ENCODE results near the gene SMIM41. TPM values are rescaled to one million over a fixed set of nuclear protein-coding genes. Genes with fewer than 3 reads are reported as not detected.
A peak's percentile ranks its signal among the peaks of the same experiment; 100 is the strongest.

SMIM41 gene
- total RNA-seq (0.31 TPM), polyA plus RNA-seq (ENCODE audit: insufficient read depth, low read depth, low replicate concordance) (not detected)
- long read RNA-seq, donor 1, partial matches to known transcripts, result 0 of 1 reads
- long read RNA-seq, donor 1, other reads (novel, unspliced or antisense), result 0 of 1 reads
- long read RNA-seq, donor 2, result 0 reads
- long read RNA-seq, donor 3, result 0 reads
- long read RNA-seq, donor 4, partial matches to known transcripts, result 0 of 1 reads
- long read RNA-seq, donor 4, other reads (novel, unspliced or antisense), result 0 of 1 reads
- long read RNA-seq, donor 5, result 0 reads
- long read RNA-seq, donor 6, result 0 reads
- long read RNA-seq, donor 7, result 0 reads
- long read RNA-seq, donor 8, result 0 reads
- long read RNA-seq, donor 9, result 0 reads
- long read RNA-seq, donor 10, result 0 reads

DNA sequence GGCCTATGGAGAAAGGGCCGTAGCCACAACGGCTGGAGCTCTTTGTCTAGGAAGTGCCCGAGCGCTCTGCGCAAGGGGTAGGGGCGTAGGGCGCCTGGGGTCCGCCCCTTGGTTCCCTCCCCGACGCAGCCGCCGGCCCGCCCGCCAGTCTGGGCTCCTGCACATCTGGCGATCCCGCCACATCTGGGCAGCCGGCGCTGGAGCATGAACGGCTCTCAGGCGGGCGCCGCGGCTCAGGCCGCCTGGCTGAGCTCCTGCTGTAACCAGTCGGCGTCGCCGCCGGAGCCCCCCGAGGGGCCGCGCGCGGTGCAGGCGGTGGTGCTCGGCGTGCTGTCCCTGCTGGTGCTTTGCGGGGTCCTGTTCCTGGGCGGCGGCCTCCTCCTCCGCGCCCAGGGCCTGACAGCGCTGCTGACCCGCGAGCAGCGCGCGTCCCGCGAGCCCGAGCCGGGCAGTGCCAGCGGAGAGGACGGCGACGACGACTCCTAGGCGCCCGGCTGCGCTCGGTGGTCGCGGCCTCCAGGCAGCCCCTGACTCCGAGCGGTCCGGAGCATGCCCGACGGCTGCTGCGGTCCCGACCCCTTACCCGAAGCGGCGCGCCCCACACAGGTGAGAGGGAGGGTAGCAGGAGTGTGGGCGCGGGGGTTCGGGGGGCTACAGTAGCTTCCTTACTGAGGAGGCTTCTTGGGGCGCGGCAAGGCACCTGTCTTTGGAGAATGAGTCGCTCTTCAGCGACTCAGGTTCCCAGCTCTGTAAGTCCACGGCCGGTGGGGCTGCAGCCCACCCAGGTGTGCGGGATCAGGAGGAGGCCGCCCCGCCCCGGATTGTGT lies at the start of gene SMIM41:
TSS of gene SMIM41 (plus strand) at position 129 of the 827 bp plus-strand sequence. CDS start at position 205, 76 bp downstream.
- Histone ChIP-seq H3K27ac (ENCODE audit: low read depth in 2 of 2, low read length in 2 of 2) (no peak within 1 kb of the TSS), H3K27me3 (ENCODE audit: control insufficient read depth, insufficient read depth, low read length) (no peaks in the 10 kb centered on the region), H3K4me1 (ENCODE audit: control insufficient read depth in 2 of 3, insufficient read depth in 2 of 3, low read depth in 1 of 3, low read length in 3 of 3) (peaks cover 0 to 22% (median 7%) of the 10 kb centered on the region in 3 donors), H3K9me3 (ENCODE audit: control insufficient read depth in 2 of 3, insufficient read depth in 1 of 3, low read length in 3 of 3) (no peaks in the 10 kb centered on the region), H3K4me3 (ENCODE audit: low read length in 3 of 3) (no peak within 1 kb of the TSS), H3K9ac (ENCODE audit: low read length in 3 of 3) (no peak within 1 kb of the TSS), H3K36me3 (ENCODE audit: control insufficient read depth in 2 of 3, insufficient read depth in 3 of 3, low read length in 3 of 3) (peaks cover 2 to 21% (median 18%) of the 10 kb centered on the region in 3 donors)
- intact Hi-C loops (cut with DNase I), result loop anchor here (10.0 kb wide), 1 partner anchor 55 kb away; no protein-coding TSS in a partner anchor
- no peak for FAIRE-seq
- TF ChIP-seq, protein P1, sequence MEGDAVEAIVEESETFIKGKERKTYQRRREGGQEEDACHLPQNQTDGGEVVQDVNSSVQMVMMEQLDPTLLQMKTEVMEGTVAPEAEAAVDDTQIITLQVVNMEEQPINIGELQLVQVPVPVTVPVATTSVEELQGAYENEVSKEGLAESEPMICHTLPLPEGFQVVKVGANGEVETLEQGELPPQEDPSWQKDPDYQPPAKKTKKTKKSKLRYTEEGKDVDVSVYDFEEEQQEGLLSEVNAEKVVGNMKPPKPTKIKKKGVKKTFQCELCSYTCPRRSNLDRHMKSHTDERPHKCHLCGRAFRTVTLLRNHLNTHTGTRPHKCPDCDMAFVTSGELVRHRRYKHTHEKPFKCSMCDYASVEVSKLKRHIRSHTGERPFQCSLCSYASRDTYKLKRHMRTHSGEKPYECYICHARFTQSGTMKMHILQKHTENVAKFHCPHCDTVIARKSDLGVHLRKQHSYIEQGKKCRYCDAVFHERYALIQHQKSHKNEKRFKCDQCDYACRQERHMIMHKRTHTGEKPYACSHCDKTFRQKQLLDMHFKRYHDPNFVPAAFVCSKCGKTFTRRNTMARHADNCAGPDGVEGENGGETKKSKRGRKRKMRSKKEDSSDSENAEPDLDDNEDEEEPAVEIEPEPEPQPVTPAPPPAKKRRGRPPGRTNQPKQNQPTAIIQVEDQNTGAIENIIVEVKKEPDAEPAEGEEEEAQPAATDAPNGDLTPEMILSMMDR (IDR thresholded peaks at IDR 0.05; ENCODE audit: borderline replicate concordance, extremely low read depth, insufficient read depth), result no peak
- peak; percentile 38 to 70 (median 61) for DNase-seq

DNA sequence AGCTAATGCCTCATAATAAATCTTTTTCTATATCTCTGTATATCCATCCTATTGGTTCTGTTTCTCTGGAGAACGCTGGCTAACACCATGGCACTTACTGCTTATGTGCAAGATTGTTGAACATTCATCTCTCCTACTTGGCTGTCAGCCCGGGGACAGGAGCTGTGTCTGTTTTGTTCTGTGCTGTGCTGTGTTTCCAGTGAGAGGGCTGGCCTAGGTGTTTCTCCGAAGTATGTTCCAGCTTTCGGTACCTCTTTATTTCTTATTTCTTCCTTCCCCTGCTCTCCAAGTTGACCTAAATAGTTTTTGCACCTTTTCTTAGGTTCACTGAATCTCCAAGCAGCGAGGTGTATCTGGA lies 47.1 kb upstream of the SMIM41 start:
- DNase-seq (peak in 3 of 5 donors; percentile 63 to 88 (median 73)), FAIRE-seq (no peak)
- peak overlapping the region; percentile 93 to 97 for H3K27ac ChIP-seq (ENCODE audit: low read depth in 2 of 2, low read length in 2 of 2)
- H3K27me3 ChIP-seq (ENCODE audit: control insufficient read depth, insufficient read depth, low read length), result no peaks in the 10 kb centered on the region
- H3K9me3 ChIP-seq (ENCODE audit: control insufficient read depth in 2 of 3, insufficient read depth in 1 of 3, low read length in 3 of 3), result no peaks in the 10 kb centered on the region
- H3K9ac ChIP-seq (ENCODE audit: low read length in 3 of 3), result peak overlapping the region; percentile 8 to 70 (median 29)
- no peaks in the 10 kb centered on the region for H3K36me3 ChIP-seq (ENCODE audit: control insufficient read depth in 2 of 3, insufficient read depth in 3 of 3, low read length in 3 of 3)
- H3K4me3 ChIP-seq (ENCODE audit: low read length in 3 of 3), result peak overlapping the region; percentile 9 to 63 (median 26)
- H3K4me1 ChIP-seq (ENCODE audit: control insufficient read depth in 2 of 3, insufficient read depth in 2 of 3, low read depth in 1 of 3, low read length in 3 of 3), result peaks cover 0 to 31% (median 17%) of the 10 kb centered on the region in 3 donors
- intact Hi-C loops (cut with DNase I), result no loop called here
- TF ChIP-seq, protein P1 (IDR thresholded peaks at IDR 0.05; ENCODE audit: borderline replicate concordance, extremely low read depth, insufficient read depth), result no peak

DNA sequence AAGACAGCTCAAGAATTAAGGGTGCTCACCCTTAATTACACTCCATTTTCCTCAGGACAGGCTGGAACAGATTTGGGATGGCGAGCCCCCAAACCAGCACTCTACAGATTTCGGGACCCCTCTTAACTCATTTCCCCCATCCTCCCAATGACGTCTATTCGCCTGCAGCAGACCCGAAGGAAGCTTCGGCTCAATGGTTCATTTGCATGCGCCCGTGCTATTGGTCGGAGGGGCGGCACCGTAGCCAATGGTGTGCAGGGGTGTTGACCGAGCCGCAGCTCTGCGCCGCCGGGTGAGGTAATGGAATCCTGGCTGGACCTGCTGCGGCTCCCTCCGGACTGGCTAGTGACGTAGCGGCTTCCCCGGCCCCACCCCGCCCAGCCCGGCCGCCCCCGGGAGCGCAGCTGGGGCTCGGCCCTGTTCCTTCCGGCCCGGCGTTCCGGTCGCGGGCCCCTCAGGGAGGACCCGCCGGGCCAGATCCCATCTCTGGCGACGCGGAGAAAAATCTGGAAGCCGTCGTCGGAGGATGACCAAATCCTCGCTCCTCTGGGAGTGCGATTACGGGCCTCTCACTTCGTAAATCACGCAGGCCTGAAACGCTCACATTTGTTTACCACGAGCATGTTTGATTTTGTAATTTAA lies 46.6 kb upstream of the SMIM41 start:
- DNase-seq (peak; percentile 97 to 99 (median 98)), FAIRE-seq (peak; percentile 63)
- Histone ChIP-seq H3K4me3 (ENCODE audit: low read length in 3 of 3) (peak overlapping the region; percentile 32 to 63 (median 50)), H3K27ac (ENCODE audit: low read depth in 2 of 2, low read length in 2 of 2) (peak overlapping the region; percentile 93 to 97), H3K9ac (ENCODE audit: low read length in 3 of 3) (peak overlapping the region; percentile 18 to 94 (median 59)), H3K4me1 (ENCODE audit: control insufficient read depth in 2 of 3, insufficient read depth in 2 of 3, low read depth in 1 of 3, low read length in 3 of 3) (peaks cover 0 to 31% (median 17%) of the 10 kb centered on the region in 3 donors), H3K36me3 (ENCODE audit: control insufficient read depth in 2 of 3, insufficient read depth in 3 of 3, low read length in 3 of 3) (no peaks in the 10 kb centered on the region), H3K27me3 (ENCODE audit: control insufficient read depth, insufficient read depth, low read length) (no peaks in the 10 kb centered on the region), H3K9me3 (ENCODE audit: control insufficient read depth in 2 of 3, insufficient read depth in 1 of 3, low read length in 3 of 3) (no peaks in the 10 kb centered on the region)
- intact Hi-C loops (cut with DNase I), result no loop called here
- TF ChIP-seq, protein P1 (IDR thresholded peaks at IDR 0.05; ENCODE audit: borderline replicate concordance, extremely low read depth, insufficient read depth), result no peak
